Fibroblast of lung (primary cell): ENCODE results near the gene NBPF12.
"Not testable (repeated sequence)": the region's sequence is repeated elsewhere in the genome, so short reads cannot be mapped to it uniquely, and the experiment has no call there.

Experiments
- EZH2 ChIP-seq: IDR thresholded peaks from 2 replicates; pipeline ENCODE4 v1.5.1; 2012; ENCODE audit warnings: low read length, control low read depth, mild to moderate bottlenecking; ENCODE audit errors: missing control alignments
- TF ChIP-seq, protein P1 (sequence below), 2 donors: IDR thresholded peaks in 1 of 2; conservative IDR thresholded peaks in 1 of 2; 1 replicate in 1 of 2; 2 replicates in 1 of 2; pipeline ENCODE4 v1.5.1; 2011 to 2012; ENCODE audit warnings: low read length in 2 of 2, control low read depth in 1 of 2, inconsistent platforms in 1 of 2, low read depth in 1 of 2, mild to moderate bottlenecking in 1 of 2

DNA sequence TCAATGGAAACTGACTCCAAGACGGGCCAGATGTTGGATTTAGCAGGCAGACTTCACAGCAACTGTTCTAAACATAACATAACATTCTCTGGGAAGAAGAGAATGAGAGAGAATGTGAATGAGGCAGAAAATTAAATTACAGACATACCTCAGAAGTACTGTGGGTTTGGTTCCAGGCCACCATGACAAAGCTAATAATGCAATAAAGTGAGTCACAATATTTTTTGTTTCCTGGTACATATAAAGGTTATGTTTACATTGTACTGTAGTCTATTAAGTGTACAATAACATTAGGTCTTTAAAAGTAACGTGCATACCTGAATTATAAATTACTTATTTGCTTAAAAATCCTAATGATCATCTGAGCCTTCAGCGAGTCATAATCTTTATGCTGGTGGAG is 45.8 kb upstream of the NBPF12 start:
- TF ChIP-seq, protein P1, sequence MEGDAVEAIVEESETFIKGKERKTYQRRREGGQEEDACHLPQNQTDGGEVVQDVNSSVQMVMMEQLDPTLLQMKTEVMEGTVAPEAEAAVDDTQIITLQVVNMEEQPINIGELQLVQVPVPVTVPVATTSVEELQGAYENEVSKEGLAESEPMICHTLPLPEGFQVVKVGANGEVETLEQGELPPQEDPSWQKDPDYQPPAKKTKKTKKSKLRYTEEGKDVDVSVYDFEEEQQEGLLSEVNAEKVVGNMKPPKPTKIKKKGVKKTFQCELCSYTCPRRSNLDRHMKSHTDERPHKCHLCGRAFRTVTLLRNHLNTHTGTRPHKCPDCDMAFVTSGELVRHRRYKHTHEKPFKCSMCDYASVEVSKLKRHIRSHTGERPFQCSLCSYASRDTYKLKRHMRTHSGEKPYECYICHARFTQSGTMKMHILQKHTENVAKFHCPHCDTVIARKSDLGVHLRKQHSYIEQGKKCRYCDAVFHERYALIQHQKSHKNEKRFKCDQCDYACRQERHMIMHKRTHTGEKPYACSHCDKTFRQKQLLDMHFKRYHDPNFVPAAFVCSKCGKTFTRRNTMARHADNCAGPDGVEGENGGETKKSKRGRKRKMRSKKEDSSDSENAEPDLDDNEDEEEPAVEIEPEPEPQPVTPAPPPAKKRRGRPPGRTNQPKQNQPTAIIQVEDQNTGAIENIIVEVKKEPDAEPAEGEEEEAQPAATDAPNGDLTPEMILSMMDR (conservative IDR thresholded peaks at IDR 0.05 in 1 of 2, IDR thresholded peaks at IDR 0.05 in 1 of 2; ENCODE audit: low read depth in 1 of 2, low read length in 2 of 2), result not testable (repeated sequence)
- not testable (repeated sequence) for TF ChIP-seq EZH2
